SK-N-SH (cell line): ENCODE measurements around the gene PAXX. TPM values are rescaled to one million over a fixed set of nuclear protein-coding genes. Genes with fewer than 3 reads are reported as not detected.

ENCODE experiments used
- CTCF ChIA-PET: fragments of 300-600, 350-600 bp; formaldehyde crosslinking; extraction: SDS; loops from one replicate; lab custom pipeline; 2021; lab: Yijun Ruan, JAX
- POLR2A ChIA-PET: fragments of 350-600 bp; sonication (Branson Sonifier 250); formaldehyde crosslinking; extraction: SDS; loops from one replicate; lab custom pipeline; 2020; ENCODE audit warnings: antibody characterized with exemption, inconsistent platforms; lab: Yijun Ruan, JAX
- DNase-seq: peaks from one replicate; pipeline ENCODE4 v3.0.0; 2012
- H2AFZ ChIP-seq: fragments of 200-600 bp; sonication (generic); 2 replicates; pipeline ENCODE4 v1.8.1; 2016; ENCODE audit warnings: antibody characterized with exemption, mild to moderate bottlenecking, low read depth
- H3F3A ChIP-seq: fragments of 200-600 bp; sonication (generic); replicated peaks from 2 replicates; pipeline ENCODE3; 2016; ENCODE audit warnings: antibody characterized with exemption, mild to moderate bottlenecking; ENCODE audit not compliant: insufficient read depth
- H3K27ac ChIP-seq, 2 experiments: fragments of 200-500 bp in 1 of 2; fragments of 200-600 bp in 1 of 2; sonication (Bioruptor generic) in 1 of 2; sonication (generic), shearing (Covaris generic) in 1 of 2; 2 replicates each; pipeline versions ENCODE4 v1.5.1 to v1.6.1; 2014 to 2016; ENCODE audit warnings: low read depth in 2 of 2, inconsistent platforms in 1 of 2, low read length in 1 of 2, mild to moderate bottlenecking in 1 of 2, mixed read lengths in 1 of 2
- H3K27me3 ChIP-seq: fragments of 200-600 bp; sonication (generic), shearing (Covaris generic); 2 replicates; pipeline ENCODE4 v1.6.1; 2016; ENCODE audit warnings: mixed run types; ENCODE audit not compliant: insufficient read depth
- H3K36me3 ChIP-seq, 2 experiments: fragments of 200-500 bp in 1 of 2; fragments of 200-600 bp in 1 of 2; sonication (Bioruptor generic) in 1 of 2; sonication (generic) in 1 of 2; replicated peaks in 1 of 2; 2 replicates each; pipeline versions ENCODE3 to v1.5.1; 2014 to 2016; ENCODE audit warnings: low read length in 1 of 2, mild to moderate bottlenecking in 1 of 2; ENCODE audit not compliant: insufficient read depth in 2 of 2, control insufficient read depth in 1 of 2
- H3K4me1 ChIP-seq, 2 experiments: fragments of 200-500 bp in 1 of 2; fragments of 200-600 bp in 1 of 2; sonication (Bioruptor generic) in 1 of 2; sonication (generic), shearing (Covaris generic) in 1 of 2; 2 replicates each; pipeline versions ENCODE4 v1.5.1 to v1.6.1; 2014 to 2016; ENCODE audit warnings: low read depth in 1 of 2, low read length in 1 of 2, mixed run types in 1 of 2; ENCODE audit not compliant: insufficient read depth in 2 of 2, control insufficient read depth in 1 of 2
- H3K4me2 ChIP-seq: fragments of 200-600 bp; sonication (generic), shearing (Covaris generic); 2 replicates; pipeline ENCODE4 v1.6.1; 2017; ENCODE audit warnings: mixed run types
- H3K4me3 ChIP-seq, 2 experiments: fragments of 200-500 bp in 1 of 2; fragments of 200-600 bp in 1 of 2; sonication (Bioruptor generic) in 1 of 2; sonication (generic), shearing (Covaris generic) in 1 of 2; 2 replicates each; pipeline versions ENCODE4 v1.5.1 to v1.8.1; 2014 to 2016; ENCODE audit warnings: low read depth in 2 of 2, inconsistent platforms in 1 of 2, low read length in 1 of 2, mild to moderate bottlenecking in 1 of 2, mixed read lengths in 1 of 2, moderate library complexity in 1 of 2
- H3K79me2 ChIP-seq: fragments of 200-600 bp; sonication (generic); 2 replicates; pipeline ENCODE4 v1.8.1; 2017; ENCODE audit warnings: mild to moderate bottlenecking; ENCODE audit not compliant: insufficient read depth
- H3K9ac ChIP-seq: fragments of 200-600 bp; sonication (generic); 2 replicates; pipeline ENCODE4 v1.6.1; 2017; ENCODE audit warnings: mixed run types
- H3K9me2 ChIP-seq: fragments of 200-600 bp; sonication (generic); 2 replicates; pipeline ENCODE4 v1.6.1; 2017; ENCODE audit warnings: mixed run types
- H3K9me3 ChIP-seq: fragments of 200-600 bp; sonication (generic); 2 replicates; pipeline ENCODE4 v1.6.1; 2017; ENCODE audit warnings: mixed run types, mild to moderate bottlenecking, moderate library complexity
- H4K20me1 ChIP-seq: fragments of 200-600 bp; sonication (generic); 2 replicates; pipeline ENCODE4 v1.6.1; 2017; ENCODE audit warnings: mild to moderate bottlenecking, mixed run types; ENCODE audit not compliant: insufficient read depth
- ELF1 ChIP-seq: IDR thresholded peaks from 2 replicates; pipeline ENCODE4 v1.4.0; 2012
- FOSL2 ChIP-seq: IDR thresholded peaks from 2 replicates; pipeline ENCODE4 v1.4.0; 2012; ENCODE audit warnings: low read depth, mild to moderate bottlenecking, moderate library complexity, borderline replicate concordance
- FOXM1 ChIP-seq: IDR thresholded peaks from 2 replicates; pipeline ENCODE4 v1.4.0; 2012; ENCODE audit warnings: low read depth, mild to moderate bottlenecking
- GABPA ChIP-seq: IDR thresholded peaks from 2 replicates; pipeline ENCODE4 v1.4.0; 2012; ENCODE audit warnings: low read depth, mild to moderate bottlenecking
- MEF2A ChIP-seq: IDR thresholded peaks from 2 replicates; pipeline ENCODE4 v1.4.0; 2012; ENCODE audit warnings: low read depth, borderline replicate concordance
- RCOR1 ChIP-seq: fragments of 150-350 bp; IDR thresholded peaks from 2 replicates; pipeline ENCODE4 v1.6.1; 2017; ENCODE audit warnings: antibody characterized with exemption, low read length
- WGBS: methylation state at CpG from one replicate; pipeline ENCODE4 v1.1.6; 2017; ENCODE audit warnings: low lambda C conversion rate; 5-methylcytosine and 5-hydroxymethylcytosine counted together
- polyA plus RNA-seq, 3 experiments: library from polyadenylated mRNA; depleted of rRNA; stranded (reverse); fragments of >200 nt; gene quantifications; 2 replicates each; pipeline ENCODE4 v1.2.3, GENCODE V29; 2012
- TF ChIP-seq, protein P1 (sequence below): fragments of 200-600 bp; sonication (generic); IDR thresholded peaks from 2 replicates; pipeline ENCODE4 v1.6.1; 2017; ENCODE audit warnings: antibody characterized with exemption, mild to moderate bottlenecking, moderate library complexity

PAXX gene
- polyA plus RNA-seq, 1 of the 3 experiments (the other 2 are of a cell fraction) = 52.9 TPM

DNA sequence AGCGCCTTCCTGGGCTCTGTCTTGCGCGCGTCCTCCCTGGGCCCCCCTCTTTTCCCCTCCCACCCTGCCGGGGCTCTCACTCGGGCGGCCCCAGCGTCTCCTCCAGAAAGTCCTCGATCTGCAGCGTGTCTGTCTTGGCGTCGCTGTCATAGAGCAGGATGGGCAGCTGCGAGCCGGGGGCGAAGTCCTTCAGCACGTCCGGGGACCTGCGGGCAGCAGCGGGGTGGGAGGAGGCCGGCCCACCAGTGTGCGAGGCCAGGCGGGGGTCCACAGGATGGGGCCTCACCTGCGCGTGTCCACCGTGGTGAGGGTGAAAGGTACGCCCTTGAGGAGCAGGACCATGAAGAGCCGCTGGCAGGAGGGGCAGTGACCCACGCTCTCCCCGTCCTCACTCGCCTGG lies 3.1 kb downstream of the PAXX start:
- H3K27ac ChIP-seq = no peak overlapping the region
- H3K4me1 ChIP-seq = peaks cover 9 to 24% of the 10 kb centered on the region in 2 experiments; a peak in 3 of 4 replicates
- H3K9ac ChIP-seq = no peak overlapping the region
- H2AFZ ChIP-seq = no peak overlapping the region
- H3K36me3 ChIP-seq = peaks cover 0 to 7% of the 10 kb centered on the region in 2 experiments
- H3F3A ChIP-seq = no peaks in the 10 kb centered on the region
- ChIA-PET CTCF (interaction anchor here (0.9 to 6.8 kb wide), 5 partner anchors 33 to 68 kb away, joined by 3 to 68 read pairs (median 10); partner anchors contain the start of genes ABCA2, FBXW5 and FUT7), POLR2A (interaction anchor here (0.7 kb wide), 1 partner anchor 44 kb away, joined by 3 read pairs; no protein-coding TSS in a partner anchor)
- no peak overlapping the region for H3K4me2 ChIP-seq
- WGBS = 93% methylated on average over 30 of the region's 30 CpGs
- H3K9me3 ChIP-seq = no peaks in the 10 kb centered on the region
- H3K79me2 ChIP-seq = peaks cover 18% of the 10 kb centered on the region; the same call in 1 of the 2 replicates
- no peak for DNase-seq
- H4K20me1 ChIP-seq = 0 out of 2 replicates have a peak, but pooled peaks cover 3% of the 10 kb centered on the region
- H3K27me3 ChIP-seq = no peaks in the 10 kb centered on the region
- H3K4me3 ChIP-seq = no peak overlapping the region
- H3K9me2 ChIP-seq = no peaks in the 10 kb centered on the region
- TF ChIP-seq FOSL2 (no peak), MEF2A (no peak), RCOR1 (no peak), FOXM1 (no peak)

DNA sequence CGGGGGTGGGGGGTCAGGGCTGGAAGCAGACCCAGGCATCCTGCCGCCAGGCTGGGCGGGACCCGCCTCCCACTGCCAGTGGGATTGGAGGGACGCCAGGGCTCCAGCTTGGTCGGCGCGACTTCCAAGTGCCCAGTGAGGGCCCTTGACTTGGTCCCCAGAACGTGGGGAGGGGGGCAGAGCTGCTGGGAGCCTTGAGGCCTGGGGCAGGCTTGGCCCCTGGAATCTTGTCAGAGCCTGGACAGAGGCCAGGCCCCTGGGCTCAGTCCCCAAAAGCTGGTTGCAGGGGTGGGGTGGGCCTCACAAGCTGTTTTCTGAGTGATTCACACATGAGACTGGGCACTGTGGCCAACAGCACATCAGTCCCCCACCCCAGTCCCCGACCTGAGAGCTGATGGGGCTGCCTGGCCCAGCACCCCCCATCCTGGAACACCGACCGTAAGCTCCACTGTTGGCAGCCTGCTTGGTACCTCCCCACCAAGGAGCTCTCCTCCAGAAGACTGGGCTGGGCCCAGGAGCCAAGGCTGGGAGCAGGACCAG lies 3.6 kb downstream of the PAXX start:
- peak overlapping the region; percentile 55 for H3K4me2 ChIP-seq
- no peaks in the 10 kb centered on the region for H3K9me3 ChIP-seq
- no peak overlapping the region for H2AFZ ChIP-seq
- ChIA-PET POLR2A (interaction anchor here (0.6 to 1.4 kb wide), 5 partner anchors 12 to 60 kb away, joined by 3 read pairs; partner anchors contain the start of gene FBXW5), CTCF (interaction anchor here (0.9 to 6.8 kb wide), 6 partner anchors 33 to 68 kb away, joined by 3 to 68 read pairs (median 8); partner anchors contain the start of genes ABCA2, FBXW5, FUT7 and LCN12)
- H3K4me3 ChIP-seq = no peak overlapping the region
- H3K36me3 ChIP-seq = peaks cover 0 to 7% of the 10 kb centered on the region in 2 experiments
- H3K27ac ChIP-seq = no peak overlapping the region
- TF ChIP-seq GABPA (no peak), ELF1 (0 out of 2 replicates have a peak, but pooled peaks have one; percentile 1)
- H3K4me1 ChIP-seq = peaks cover 9 to 24% of the 10 kb centered on the region in 2 experiments; a peak in 3 of 4 replicates
- no peak overlapping the region for H3K9ac ChIP-seq
- WGBS = 53% methylated on average over 3 of the region's 12 CpGs
- no peak for DNase-seq
- H3K9me2 ChIP-seq = no peaks in the 10 kb centered on the region
- H4K20me1 ChIP-seq = 0 out of 2 replicates have a peak, but pooled peaks cover 3% of the 10 kb centered on the region
- no peaks in the 10 kb centered on the region for H3F3A ChIP-seq
- H3K27me3 ChIP-seq = no peaks in the 10 kb centered on the region
- peaks cover 18% of the 10 kb centered on the region; the same call in 1 of the 2 replicates for H3K79me2 ChIP-seq

DNA sequence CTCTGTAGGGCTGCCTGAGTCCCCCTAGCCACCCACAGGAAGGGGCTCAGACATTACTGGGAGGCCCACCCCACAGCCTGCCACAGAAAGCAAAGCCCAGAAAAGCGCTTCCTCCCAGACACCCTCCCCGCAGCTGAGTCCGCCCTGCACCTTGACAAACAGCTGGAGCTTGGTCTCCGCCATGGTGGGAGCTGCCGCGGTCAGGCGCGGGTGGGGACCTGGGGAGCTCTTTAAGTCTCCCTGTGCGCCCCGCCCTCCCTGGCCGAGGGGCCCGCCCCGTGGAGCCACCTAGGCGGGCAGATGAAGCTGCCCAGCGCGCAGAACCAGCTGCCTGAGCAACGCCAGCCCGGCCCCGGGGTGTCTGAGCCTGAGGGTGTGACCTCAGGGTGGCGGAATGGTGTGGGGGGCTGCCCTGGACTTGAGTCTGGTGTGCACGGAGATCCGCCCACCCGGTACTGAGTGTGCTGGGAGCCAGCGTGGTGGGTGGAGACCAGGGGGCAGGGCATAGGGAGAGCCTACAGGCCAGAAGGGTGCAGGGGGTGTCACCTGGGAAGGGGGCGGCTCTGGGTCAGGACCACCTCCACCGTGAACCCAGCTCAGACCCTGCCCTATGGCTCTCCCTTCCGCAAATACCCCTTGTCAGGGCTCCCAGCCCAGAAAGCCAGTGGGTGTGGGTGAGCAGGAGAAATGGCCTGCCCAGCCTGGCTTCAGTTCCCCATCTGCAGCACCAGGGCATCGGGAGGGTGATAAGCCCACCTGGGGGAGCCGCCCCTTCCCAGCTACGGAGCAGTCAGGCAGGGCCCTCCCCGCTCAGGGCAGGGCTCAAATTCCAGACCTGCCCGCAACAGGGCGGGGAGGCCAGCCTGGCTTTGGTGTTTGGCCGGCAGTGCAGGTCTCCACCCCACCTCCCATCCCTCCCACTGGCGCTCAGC lies 4.4 kb downstream of the PAXX start, which contains the start of gene CLIC3:
CLIC3 (minus strand) TSS at position 208 of the 932 bp plus-strand sequence; CDS start at position 183, 25 bp downstream.
- peak within 1 kb of the TSS; percentile 55 for H3K4me2 ChIP-seq
- no peak within 1 kb of the TSS for H3K4me3 ChIP-seq
- H3K79me2 ChIP-seq = peaks cover 18% of the 10 kb centered on the region; the same call in 1 of the 2 replicates
- H3K27me3 ChIP-seq = no peaks in the 10 kb centered on the region
- H3K36me3 ChIP-seq = peaks cover 0 to 7% of the 10 kb centered on the region in 2 experiments
- no peaks in the 10 kb centered on the region for H3K9me2 ChIP-seq
- H4K20me1 ChIP-seq = 0 out of 2 replicates have a peak, but pooled peaks cover 3% of the 10 kb centered on the region
- no peak within 1 kb of the TSS for H3K9ac ChIP-seq
- peak; percentile 68 for DNase-seq
- no peaks in the 10 kb centered on the region for H3K9me3 ChIP-seq
- H3F3A ChIP-seq = no peaks in the 10 kb centered on the region
- no peak within 1 kb of the TSS for H2AFZ ChIP-seq
- H3K27ac ChIP-seq = no peak within 1 kb of the TSS
- ChIA-PET POLR2A (interaction anchor here (0.6 to 1.4 kb wide), 5 partner anchors 11 to 59 kb away, joined by 3 read pairs; partner anchors contain the start of gene FBXW5), CTCF (interaction anchor here (0.9 to 6.8 kb wide), 8 partner anchors 32 to 209 kb away, joined by 3 to 68 read pairs (median 5); partner anchors contain the start of genes ABCA2, FBXW5, FUT7 and LCN12)
- 61% methylated on average over 8 of the region's 35 CpGs for WGBS
- TF ChIP-seq, protein P1, sequence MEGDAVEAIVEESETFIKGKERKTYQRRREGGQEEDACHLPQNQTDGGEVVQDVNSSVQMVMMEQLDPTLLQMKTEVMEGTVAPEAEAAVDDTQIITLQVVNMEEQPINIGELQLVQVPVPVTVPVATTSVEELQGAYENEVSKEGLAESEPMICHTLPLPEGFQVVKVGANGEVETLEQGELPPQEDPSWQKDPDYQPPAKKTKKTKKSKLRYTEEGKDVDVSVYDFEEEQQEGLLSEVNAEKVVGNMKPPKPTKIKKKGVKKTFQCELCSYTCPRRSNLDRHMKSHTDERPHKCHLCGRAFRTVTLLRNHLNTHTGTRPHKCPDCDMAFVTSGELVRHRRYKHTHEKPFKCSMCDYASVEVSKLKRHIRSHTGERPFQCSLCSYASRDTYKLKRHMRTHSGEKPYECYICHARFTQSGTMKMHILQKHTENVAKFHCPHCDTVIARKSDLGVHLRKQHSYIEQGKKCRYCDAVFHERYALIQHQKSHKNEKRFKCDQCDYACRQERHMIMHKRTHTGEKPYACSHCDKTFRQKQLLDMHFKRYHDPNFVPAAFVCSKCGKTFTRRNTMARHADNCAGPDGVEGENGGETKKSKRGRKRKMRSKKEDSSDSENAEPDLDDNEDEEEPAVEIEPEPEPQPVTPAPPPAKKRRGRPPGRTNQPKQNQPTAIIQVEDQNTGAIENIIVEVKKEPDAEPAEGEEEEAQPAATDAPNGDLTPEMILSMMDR = no peak
- TF ChIP-seq ELF1 = 0 out of 2 replicates have a peak, but pooled peaks have one; percentile 6
- H3K4me1 ChIP-seq = peaks cover 9 to 24% of the 10 kb centered on the region in 2 experiments; a peak in 3 of 4 replicates
